GM19239 (cell line): ENCODE results near the gene ERVV-1.
"Not testable (repeated sequence)": the region's sequence is repeated elsewhere in the genome, so short reads cannot be mapped to it uniquely, and the experiment has no call there.

Source experiments
- DNase-seq: peaks from one replicate; pipeline ENCODE4 v3.0.0; 2011; ENCODE audit warnings: low spot score; ENCODE audit not compliant: insufficient read length
- FAIRE-seq: peaks from 2 replicates; lab custom pipeline; 2011; peaks lifted over from hg19 to GRCh38; lab: Jason Lieb, UNC

Gene ERVV-1, protein sequence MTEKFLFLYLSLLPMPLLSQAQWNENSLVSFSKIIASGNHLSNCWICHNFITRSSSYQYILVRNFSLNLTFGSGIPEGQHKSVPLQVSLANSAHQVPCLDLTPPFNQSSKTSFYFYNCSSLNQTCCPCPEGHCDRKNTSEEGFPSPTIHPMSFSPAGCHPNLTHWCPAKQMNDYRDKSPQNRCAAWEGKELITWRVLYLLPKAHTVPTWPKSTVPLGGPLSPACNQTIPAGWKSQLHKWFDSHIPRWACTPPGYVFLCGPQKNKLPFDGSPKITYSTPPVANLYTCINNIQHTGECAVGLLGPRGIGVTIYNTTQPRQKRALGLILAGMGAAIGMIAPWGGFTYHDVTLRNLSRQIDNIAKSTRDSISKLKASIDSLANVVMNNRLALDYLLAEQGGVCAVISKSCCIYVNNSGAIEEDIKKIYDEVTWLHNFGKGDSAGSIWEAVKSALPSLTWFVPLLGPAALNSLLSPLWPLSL

DNA sequence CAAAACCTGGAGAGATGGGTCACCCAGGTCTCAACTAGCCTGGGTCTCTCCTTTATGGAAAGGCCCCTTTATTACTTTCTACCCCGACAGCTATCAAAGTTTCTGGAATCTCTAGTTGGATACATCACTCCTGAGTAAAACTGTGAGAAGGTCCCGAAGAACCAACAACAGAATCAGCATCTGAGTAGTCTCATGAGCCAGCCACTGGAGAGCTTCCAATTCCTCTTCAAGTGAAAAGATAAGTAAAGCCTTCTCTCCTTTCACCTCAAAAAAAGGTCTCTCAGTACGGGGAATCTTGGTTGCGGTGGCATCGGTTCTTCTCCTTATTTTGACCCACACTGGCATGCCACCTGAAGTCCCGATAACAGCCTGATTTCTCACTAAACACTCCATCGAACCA is at the start of gene ERVV-1:
TSS of gene ERVV-1 (plus strand) at position 301 of the 400 bp plus-strand sequence. CDS start 170 bp downstream, outside the sequence.
- no peak for DNase-seq
- FAIRE-seq, result no peak

GRCh38 chr19:52967772-52968171 is 45.9 kb upstream of the ERVV-1 start:
- no peak for DNase-seq
- no peak for FAIRE-seq

DNA sequence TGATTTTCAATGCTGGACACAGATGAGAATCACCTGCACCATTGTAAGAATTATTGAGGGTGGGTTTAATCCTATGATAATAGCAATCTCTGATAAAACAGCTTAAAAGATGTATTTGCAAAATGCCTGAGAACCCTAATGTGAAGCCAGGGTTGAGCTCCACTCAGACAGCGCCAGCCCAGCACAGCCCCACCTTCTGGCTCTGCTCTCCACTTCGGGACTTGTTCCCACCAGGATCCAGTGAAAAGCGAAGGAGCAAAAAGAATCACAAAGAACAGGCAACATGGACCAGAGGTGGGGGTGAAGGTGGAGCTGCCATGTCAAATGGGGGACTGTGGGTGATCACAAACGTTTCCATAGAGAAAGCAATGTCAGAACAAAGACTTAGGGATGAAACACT is 32.4 kb upstream of the ERVV-1 start:
- FAIRE-seq, result no peak

GRCh38 chr19:52983167-52983566 is 30.6 kb upstream of the ERVV-1 start:
- DNase-seq, FAIRE-seq: not testable (repeated sequence)

More for the DNA sequence above, 32.4 kb upstream of the ERVV-1 start:
- no peak for DNase-seq

- DNase-seq, result no peak
- no peak for FAIRE-seq
Observed at GRCh38 chr19:52987221-52987620, 26.5 kb upstream of the ERVV-1 start.

DNA sequence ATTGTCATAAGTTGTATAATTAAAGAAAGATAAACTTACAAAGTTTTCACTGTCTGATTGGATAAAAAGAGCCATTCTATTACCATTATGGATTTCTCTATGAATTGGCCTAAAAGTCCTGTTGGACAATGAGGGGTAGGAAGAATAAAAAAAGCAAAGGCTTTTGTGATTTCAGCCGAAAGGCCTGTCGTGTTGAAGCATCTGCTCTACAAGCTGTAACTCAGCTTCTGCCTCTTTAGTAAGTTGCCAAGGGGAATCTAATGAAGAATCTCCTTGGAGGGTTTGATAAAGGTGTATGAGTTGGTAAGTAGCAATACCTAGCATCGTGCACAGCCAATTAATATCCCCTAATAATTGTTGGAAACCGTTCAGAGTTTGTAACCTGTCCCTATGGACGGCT is 25.2 kb upstream of the ERVV-1 start:
- no peak for FAIRE-seq
- no peak for DNase-seq

- DNase-seq (no peak), FAIRE-seq (no peak)
Observed at GRCh38 chr19:52990759-52991418, 22.8 kb upstream of the ERVV-1 start.

GRCh38 chr19:52991484-52991883 is 22.2 kb upstream of the ERVV-1 start:
- DNase-seq, result no peak
- no peak for FAIRE-seq

- DNase-seq, result no peak
- FAIRE-seq, result no peak
Observed at GRCh38 chr19:52992109-52993004, 21.4 kb upstream of the ERVV-1 start.

DNA sequence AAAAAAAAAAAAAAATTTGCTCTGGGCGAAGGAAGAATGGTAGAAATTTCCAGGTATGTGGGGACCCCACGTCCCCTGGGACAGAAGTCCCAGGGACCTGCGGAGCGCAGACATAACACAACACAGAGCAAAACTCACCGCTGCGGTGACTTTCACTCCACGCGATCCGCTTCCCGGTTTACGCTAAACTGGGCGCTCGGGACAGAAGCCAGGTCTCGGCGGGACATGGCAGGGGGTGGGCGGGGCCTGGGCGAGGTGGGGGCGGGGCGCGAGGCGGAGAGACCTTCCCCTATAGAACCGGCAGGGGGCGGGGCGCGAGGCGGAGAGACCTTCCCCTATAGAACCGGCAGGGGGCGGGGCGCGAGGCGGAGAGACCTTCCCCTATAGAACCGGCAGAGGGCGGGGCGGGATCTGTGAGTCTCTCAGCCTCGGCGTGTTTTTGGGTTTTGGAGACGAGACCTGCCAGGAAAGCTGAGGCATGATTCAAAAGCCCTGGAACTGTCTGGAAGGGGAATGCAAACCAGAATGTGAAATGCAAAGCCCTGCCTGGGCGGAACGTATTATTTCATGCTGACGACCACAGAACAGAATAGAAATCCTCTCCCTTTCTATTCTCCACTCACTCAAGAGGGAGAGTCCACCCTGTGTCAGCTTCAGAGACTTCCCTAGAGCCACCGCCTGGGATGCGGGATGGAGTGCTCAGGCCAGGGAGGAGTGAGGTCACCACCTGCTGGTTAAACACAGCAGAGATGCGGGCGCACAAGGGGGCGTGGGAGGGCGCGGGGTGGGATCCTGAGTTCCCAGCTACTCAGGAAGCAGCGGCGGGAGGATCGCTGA is 20.2 kb upstream of the ERVV-1 start:
- FAIRE-seq (no peak), DNase-seq (peak; percentile 35)

- DNase-seq (no peak), FAIRE-seq (no peak)
Observed at GRCh38 chr19:52995711-52996110, 18.0 kb upstream of the ERVV-1 start.

GRCh38 chr19:52997975-52998374 is 15.7 kb upstream of the ERVV-1 start:
- FAIRE-seq, result no peak

DNA sequence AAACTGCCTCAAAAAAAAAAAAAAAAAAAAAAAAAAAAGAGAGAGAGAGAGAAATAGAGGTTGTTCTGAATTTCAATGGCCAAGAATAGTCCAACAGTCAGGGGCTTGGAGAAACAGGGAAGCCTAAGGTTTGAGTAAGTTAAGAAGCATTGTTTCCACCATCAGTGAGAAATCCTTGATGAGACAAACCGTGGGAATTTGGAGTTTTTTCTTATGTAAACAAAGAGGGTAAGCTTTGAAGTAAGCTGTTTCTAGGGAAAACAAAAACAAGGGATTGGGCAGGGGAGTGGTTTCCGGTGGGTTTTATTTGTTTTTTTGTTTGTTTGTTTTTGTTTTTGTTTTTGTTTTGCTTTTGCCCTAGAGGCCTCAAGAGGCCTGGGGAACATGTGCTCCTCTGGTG is 11.2 kb upstream of the ERVV-1 start:
- FAIRE-seq, result no peak

More at GRCh38 chr19:52997975-52998374, 15.7 kb upstream of the ERVV-1 start:
- DNase-seq, result no peak

DNA sequence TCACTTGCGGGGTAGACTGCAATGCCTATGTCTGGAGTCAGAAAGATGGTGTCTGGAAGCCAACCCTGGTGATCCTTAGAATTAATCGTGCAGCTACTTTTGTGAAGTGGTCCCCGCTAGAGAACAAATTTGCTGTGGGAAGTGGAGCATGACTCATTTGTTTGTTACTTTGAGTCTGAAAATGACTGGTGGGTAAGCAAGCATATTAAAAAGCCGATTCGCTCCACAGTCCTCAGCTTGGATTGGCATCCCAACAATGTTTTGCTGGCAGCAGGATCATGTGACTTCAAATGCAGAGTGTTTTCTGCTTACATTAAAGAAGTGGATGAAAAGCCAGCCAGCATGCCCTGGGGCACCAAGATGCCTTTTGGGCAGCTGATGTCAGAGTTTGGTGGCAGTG is 9.5 kb upstream of the ERVV-1 start:
- DNase-seq, result no peak
- no peak for FAIRE-seq

More for the DNA sequence above, 11.2 kb upstream of the ERVV-1 start:
- DNase-seq, result no peak

- DNase-seq, result no peak
- FAIRE-seq, result no peak
Observed at GRCh38 chr19:53007200-53007599, 6.5 kb upstream of the ERVV-1 start.

- FAIRE-seq (no peak), DNase-seq (no peak)
Observed at GRCh38 chr19:53007606-53008005, 6.1 kb upstream of the ERVV-1 start.

DNA sequence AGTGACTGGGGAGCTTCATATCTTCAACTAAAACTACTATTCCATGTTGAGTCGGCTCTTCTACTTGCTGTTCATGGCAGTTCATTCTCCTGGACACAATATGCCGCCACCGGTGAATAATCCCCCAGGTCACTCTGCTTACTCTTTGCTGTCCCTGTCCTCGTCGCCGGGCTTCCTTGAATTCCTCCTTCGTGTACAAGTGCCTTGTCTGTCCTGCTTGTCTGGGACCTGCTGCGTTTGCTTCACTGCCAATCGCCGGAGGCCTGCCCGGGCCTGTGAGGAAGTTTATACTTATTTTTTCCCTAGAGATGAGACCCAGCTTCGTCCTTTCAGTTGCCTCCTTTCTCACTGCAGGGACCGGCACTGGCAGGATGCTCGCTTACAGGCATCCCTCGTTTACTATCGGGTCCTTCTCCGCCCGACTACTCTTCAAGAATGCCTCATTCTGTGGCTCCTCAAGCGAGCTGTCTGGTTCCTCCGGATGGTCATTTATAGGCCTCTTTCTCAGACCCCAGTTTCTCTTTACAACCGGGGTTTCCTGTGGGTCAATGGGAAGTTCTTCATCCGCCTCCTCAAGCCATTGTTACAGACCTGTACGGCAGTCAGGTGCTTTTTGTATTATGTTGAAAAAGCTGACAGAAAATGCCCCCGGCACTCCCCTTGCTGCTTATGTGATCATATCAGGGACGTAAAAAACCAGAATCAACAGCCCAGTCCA is 5.5 kb upstream of the ERVV-1 start:
- FAIRE-seq (no peak), DNase-seq (no peak)

GRCh38 chr19:53010494-53010893 is 3.2 kb upstream of the ERVV-1 start:
- FAIRE-seq, result no peak
- DNase-seq, result no peak

GRCh38 chr19:53012006-53012405 is 1.7 kb upstream of the ERVV-1 start:
- DNase-seq (no peak), FAIRE-seq (no peak)
